AG20443 (cell line): ENCODE data around the gene VPS37B.
"Not testable (repeated sequence)": the region's sequence is repeated elsewhere in the genome, so short reads cannot be mapped to it uniquely, and the experiment has no call there.

ENCODE experiments used
- DNase-seq: peaks from one replicate; pipeline ENCODE4 v3.0.0; 2012; ENCODE audit warnings: low spot score, mixed read lengths

The VPS37B gene

DNA sequence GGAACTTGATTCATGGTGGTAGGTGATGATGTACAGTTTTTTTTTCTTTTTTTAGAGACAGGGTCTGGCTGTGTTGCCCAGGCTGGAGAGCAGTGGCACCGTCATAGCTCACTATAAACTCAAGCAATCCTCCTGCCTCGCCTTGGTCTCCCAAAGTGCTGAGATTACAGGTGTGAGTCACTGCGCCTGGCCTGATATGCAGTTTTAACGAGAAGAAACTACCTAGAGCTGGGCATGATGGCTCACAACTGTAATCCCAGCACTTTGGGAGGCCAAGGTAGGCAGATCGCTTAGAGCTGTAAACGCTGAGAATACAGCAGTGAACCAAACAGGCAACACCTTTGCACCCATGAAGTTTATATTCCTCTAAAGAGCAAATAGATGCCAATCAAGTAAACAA is 13.0 kb upstream of the VPS37B start:
- DNase-seq, result no peak

DNA sequence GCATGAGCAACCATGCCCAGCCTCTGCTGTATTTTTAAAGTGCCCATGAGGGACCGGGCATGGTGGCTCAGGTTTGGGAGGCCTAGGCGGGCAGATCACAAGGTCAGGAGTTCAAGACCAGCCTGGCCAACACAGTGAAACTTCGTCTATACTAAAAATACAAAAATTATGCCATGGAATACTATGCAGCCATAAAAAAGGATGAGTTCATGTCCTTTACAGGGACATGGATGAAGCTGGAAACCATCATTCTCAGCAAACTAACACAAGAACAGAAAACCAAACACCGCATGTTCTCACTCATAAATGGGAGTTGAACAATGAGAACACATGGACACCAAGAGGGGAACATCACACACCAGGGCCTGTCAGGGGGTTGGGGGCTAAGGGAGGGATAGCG is 9.3 kb upstream of the VPS37B start:
- DNase-seq, result not testable (repeated sequence)

DNA sequence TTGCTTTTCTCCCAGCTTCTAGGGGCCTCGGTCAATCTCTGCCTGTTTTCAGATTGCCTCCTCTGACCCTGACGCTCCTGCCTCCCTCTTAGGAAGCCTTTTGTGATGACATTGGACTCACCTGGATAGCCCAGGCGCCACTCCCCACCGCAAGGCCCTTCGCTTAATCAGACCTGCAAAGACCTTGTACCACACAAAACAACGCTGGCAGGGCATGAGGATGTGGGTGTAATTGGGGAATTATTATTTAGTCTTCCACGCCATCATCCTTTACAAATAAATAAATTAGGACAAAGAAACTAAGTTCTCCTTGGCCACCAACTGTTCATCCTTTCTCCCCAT is 7.7 kb upstream of the VPS37B start:
- no peak for DNase-seq

DNA sequence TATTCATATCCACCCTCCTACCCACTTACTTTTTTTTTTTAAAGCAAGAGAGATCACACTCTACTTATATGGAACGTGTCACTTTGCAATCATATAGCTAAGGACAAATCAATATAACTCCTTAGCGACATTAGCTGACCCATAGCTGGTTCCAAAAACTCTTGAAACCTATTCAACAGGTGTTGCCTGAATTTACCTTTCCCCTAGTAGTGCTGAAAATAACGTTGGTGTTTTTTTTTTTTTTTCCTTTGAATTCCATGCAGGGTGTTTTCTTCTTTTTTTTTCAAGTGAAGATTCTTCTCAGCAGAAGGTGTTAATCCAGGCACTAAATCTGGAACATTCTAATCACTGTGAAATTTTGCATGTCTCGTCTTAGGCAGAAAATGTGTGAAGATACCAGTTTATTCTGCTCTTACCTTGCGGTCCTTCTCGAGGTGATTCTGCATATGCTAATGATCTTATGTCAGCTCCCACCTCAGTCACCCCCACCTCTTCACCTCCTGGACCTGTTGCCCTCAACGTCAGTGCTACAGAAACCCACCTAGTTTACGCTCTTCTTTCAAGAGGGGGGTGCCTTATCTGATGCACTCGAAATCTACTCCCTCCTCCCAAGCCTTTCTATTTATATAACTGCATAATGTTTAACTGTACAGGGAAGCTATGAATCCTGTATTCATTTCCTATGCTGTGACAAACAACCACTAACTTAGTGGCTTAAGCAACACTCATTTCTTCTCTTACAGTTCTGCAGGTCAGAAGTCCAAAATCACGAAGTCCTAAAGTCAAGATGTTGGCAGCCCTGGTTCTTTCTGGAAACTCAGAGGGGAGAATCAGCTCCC is 7.1 kb upstream of the VPS37B start:
- DNase-seq, result no peak

DNA sequence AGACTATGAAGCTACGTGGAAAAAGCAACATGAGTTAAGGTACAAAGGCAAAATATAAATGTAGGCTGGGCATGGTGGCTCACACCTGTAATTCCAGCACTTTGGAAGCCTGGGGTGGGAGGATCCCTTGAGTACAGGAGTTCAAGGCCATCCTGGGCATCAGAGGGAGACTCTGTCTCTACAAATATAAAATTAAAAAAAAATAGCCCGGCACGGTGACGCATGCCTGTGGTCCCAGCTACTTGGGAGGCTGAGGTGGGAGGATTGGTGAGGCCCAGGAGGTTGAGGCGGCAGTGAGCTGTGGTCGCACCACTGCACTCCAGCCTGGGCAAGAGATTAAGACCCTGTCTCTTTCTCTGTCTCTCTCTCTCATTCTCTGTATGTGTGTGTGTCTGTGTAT is 4.0 kb upstream of the VPS37B start:
- no peak for DNase-seq

DNA sequence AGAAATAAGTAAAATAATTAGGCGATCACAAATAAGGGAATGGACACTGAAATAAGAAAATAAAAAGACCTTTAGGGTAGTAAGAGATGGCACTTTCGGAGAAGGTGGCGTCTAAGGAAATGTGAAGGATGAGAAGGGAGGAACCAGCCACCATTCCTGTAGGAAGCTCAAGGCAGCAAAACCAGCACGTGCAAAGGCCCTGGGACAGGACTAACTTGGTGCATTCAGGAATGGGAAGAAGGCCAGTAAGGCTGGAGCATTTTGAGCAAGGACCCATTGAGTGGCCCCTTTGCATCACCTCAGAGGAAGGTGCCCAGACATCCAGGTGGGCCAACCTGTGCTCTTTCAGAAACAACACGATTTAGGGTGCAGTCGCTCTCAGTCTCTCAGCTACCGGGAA is 738 bp upstream of the VPS37B start:
- DNase-seq, result no peak

DNA sequence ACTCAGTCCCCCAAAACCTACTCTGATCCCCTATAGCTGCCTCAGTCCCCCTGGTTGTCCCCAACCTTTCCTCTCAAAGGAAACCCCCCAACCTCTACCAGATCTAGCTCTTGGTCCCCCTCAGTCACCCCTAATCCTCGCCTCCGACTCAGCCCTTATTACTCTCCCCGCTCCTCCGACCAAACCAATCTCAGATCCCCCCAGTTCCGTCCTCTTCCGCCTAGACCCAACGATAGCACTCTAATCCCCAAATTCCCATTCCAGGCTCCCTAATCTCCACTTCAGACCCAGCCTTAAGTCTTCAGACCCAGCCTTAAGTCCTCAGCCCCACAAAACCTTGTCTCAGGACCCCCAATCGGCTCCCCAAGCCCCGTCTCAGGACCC is 612 bp downstream of the VPS37B start:
- DNase-seq, result no peak

DNA sequence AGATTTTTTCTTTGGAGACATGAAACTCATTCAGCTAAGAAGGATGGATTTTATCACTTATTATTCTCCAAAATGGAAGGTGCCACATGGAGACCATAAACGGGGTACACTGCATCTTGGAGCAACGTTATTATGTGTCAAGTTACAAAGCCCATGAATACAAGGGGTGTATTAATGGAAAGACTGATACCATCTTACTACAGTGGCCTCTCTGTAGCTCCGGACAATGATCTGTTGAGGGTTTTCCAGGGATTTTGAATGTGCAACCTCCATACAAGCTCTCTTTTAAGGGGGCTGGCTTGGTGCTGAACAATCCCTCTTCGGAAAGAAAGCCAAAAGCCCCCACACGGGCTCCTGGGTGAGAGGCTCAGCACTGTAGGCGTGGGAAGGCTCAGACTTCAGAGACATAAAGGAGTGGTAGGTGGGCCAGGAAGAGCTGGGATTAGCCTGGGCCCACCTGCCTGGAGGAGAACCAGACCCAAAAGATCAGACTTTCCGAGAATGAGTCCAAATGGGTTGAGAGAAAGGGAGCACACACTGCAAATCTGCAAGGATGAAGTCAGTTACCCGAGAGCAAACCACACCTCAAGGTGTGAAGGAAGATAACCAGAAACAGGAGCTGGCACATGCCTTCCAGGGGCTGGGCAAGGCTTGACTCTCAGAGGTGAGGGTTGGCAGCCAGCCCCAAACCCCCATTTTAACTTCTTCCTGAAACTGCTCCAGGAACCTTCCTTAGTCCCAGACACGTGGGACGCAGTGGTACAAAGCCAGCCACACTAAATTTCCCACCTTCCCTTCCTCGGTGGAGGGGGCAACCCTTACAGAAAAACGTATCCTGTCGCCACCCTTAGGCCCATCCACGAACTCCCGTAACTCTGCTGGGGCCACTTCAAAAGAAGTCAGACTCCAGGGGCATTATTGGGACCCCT is 1.5 kb downstream of the VPS37B start:
- DNase-seq, result no peak

DNA sequence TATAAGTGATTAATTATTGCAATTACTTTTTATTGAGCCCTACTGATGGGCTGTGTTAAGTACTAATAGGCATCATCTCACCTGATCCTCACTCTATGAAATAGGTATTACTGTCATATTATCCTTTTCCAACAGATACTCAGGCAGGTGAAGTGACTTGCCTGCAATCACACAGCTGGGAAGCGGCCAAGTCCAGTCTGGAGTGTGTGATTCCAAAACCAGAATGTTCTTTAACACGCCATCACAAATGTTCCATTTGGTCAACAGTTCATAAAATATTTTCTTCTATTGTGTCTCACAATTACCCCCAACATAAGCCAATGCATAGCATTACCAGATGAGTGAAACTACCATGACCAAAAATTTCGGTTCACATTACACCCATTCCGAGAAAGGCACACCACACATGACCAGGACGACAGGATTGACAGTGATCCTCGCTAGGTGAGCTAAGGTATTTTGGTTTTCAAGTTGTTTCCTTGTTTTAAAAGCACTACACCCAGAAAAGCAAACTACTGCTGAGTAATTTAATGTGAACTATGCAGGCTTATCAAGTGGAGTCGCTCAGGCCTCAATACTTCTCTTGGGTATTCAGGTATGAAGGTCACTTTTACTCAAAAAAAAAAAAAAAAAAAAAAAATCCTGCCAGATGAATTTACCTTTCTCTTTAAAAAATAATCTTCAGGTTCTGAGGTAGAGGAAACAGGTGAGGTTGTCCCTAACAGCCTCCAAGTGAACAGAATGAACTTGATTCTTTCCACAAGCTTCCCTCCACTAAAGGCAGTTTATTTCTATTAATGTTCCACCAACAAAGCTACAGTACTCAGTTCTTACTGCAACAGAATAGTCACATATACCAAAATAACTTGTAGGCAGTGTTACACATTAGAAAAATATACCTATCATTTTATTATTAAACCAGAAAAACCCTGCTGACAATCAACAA is 2.4 kb downstream of the VPS37B start:
- DNase-seq, result no peak

DNA sequence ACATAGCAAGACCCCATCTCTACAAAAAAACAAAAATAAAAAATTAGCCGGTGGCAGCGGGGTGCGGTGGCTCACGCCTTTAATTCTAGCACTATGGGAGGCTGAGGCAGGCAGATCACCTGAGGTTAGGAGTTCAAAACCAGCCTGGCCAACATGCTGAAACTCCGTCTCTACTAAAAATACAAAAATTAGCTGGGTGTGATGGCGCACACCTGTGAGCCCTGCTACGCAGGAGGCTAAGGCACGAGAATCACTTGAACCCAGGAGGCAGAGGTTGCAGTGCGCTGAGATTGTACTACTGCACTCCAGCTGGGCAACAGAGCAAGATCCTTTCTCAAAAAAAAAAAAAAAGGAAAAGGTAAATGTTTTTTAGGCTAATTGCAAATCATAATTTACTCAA is 3.2 kb downstream of the VPS37B start:
- DNase-seq, result not testable (repeated sequence)

DNA sequence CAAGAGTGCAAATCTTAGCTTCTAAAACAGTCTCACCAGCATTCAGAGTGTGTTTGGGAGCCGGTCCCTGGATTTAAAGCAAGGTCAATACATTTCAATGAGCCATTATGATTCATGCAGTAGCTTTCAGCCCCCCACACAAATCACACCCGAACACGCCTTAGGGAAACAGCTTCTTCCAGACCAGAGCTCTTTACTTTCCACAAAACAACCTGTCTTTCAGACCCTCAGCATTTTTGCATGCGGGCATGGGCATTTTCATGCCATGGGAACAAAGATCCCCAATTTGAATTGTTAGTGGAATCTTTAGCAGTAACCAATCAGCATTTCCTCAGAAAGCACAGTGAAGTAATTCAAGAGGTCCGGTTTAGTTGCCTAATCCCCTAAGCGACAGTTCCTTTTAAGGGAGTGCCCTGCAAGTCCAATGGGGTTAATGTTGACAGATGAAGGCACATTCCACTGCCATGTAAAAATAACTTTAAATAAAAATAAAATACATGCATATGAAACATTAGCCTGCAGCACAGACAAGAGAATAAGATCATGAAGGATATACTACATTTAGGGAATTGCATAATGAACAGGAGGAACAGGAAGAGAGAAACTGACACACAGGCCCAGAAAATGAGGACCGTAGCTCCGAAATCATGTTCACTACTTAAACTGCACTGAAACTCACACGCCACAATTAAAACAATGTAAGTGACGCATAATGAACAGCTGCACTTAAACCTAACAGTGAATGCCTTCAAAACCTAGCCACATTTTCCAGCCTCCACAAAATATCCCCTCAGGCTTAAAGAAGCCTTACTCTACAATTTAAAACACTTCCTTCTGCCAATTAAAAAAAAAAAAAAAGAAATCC is 4.0 kb downstream of the VPS37B start:
- DNase-seq, result no peak

DNA sequence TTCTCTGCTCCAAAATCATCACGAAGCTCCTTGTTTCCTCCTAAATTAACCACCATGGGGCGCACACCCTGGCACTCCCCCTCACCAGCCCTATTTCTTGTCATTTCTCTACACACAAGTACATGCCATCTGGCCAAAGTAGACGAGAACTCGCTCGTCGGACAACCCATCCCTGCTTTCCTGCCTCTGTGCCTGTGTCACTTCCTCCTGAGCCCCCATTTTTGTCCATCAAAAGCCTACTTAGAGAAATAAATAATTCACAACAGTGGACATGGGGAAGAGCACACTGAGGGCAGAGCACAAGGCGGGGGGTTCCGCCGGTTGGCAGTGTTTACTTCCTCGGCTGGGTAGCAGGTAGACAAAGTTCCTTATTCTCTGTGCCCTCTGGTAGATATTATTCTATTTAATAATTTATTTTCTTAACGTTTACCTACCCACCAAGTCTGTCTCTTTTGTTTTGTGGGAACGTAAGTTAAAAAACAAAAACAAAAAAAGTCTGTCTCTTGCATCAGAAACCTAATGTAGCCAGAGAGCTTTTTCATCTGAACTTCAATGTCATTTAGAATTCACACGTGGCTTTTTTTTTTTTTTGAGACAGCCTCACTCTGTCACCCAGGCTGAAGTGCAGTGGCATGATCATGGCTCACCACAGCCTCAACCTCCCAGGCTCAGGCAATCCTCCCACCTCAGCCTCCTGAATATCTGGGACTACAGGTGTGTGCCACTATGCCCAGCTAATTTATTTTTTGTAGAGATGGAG is 6.0 kb downstream of the VPS37B start:
- DNase-seq, result no peak

DNA sequence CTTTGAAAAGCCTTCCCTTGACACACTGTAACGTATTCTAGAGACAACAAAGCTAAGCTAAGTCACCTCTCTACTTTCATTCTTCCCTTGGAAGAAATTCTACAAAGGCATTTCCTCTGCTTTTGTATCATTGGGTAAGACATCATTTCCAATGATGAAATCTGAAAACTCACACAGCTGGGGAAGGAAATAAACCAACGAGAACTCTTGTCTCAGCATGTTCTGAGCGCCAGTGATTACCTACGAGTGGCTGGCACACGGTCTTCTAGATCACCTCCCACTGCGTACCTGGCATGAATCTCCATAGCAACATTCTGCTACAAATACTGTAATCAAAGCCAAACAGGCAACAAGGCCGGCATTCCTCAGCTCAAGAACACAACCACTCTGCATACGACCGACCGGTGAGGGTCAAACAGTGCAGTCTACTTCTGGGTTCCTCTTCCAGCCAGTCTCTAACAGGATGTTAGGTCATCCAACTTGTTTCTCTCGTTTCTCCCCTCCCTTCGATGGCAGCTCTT is 7.6 kb downstream of the VPS37B start:
- no peak for DNase-seq

DNA sequence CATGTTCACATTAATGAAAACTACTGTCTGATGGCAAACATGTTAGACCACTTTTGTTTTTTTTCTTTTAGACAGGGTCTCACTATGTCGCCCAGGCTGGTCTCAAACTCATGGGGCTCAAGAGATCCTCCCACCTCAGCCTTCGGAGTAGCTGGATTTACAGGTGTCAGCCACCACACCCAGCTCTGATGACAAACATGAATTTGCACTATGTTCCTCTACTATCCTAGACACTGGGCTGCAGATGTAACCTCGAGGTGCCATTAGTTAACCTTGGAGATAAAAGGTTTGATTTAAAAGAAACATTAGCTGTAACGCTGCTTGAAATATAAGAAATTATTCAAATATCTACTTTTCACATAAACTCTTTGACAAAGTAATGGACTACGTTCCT is 8.1 kb downstream of the VPS37B start:
- no peak for DNase-seq

DNA sequence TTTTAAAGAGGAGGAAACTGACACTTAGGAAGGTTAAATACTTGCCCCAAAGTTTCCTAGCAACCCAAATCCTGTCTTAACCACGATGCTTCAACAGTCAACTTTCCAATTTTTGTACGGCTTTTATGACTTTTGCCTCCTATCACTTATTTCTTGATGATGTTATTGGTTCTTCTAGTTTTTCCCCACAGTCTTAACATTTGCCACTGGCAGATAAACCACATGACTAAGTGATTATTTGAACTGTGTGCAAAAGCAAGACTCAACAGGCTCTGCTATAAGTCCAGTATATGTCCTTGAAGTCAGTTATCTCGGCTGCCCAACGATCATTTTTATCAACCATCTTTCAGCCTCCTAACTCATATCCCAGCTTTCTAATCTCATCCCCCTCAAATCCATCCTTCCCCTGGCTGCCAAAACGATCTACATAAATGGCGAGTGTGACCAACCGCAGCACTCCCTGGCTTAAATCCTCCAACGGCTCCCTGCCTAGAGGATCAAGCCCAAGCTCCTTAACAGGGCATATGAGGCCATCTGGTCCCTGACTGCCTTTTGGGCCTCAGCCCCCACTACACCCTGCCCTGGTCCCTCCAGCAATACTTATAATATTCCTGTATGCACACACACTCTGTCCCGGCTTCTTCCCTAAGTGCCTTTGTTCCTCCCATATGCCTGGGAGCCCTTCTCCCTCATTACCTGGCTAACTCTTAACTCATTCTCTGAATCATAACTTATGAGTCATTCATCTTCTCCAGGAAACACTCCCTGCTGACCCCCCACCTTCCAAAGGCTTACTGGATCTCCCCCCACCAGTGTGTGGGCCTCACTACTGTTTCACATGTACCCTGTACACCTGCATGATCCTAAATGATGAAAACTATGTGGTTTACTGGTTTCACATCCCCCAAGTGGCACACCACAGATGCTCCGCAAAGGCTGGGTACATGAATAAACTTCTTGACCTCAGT is 8.8 kb downstream of the VPS37B start:
- DNase-seq, result no peak

DNA sequence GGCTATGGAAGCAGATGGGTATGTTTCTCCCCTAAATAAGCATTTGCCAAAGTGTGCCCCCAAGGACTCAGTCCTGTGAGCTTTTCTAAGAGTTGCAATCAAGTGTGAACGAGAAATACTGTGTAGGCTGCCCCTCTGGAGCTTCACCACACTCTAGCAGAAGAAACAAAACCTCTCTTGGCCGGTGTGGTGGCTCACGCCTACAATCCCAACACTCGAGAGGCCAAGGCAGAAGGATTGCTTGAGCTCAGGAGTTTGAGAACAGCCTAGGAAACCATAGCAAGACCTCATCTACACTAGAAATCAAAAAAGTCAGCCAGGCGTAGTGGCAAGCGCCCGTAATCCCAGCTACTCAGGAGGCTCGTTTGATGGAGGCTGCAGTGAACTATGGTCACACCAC is 9.8 kb downstream of the VPS37B start:
- DNase-seq, result no peak

DNA sequence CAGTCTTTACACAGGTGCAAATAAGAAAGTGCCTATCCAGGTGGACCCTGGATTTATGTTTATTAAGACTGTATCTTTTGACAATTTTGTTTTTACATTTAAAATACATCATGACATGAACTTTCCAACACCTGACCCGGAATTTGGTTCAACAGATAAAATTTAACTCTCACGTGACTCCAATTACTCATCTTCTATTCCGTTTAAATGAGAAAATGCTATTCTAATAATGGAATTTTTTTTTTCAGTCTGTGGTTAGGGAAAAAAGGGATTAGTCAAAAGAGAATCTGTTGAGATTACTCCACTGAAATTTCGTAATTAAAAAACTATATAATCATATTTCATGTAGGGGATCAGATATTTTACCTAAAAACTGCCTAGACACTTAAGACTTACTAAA is 11.1 kb downstream of the VPS37B start:
- DNase-seq, result no peak

DNA sequence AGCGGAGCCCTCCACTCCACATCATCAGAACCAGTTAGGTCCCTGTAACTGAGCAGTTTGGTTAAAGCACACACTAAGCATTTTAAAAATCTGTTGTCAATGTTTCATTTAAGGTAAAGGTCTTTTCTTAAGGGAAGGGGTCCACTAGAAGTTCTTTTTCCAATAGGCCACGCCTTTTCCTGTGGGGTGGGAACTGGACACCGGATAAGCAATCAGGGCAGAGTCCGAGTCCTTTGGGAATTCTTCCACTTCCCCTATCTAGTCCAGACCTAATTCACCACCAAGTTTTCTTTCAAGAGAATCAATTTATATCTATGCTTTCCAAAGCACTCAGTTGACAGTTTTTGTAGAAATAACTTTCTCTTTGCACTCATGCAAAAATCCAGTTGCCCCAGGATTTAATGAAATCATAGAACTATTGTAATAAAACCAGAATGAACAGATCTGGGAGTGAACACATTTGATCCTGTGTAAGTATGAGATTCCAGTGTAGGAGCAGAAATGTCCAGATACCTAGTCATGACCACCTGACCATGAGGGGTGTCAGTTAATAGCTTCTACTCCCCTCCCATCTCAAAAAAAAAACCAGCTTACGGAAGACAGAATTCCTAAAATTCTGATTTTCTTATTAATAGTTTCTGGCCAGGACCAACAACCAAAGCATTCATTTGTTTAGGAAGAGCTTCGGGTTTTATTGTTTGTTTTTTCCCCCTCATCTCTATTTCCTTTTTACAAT is 11.7 kb downstream of the VPS37B start:
- no peak for DNase-seq
